NCI-H526 treated with DMSO at 0.1 percent for 48 hours (cell line): Measurements from ENCODE around the gene SND1.

Experiments
- DNase-seq: peaks from one replicate; lab custom pipeline; 2025; lab: John Stamatoyannopoulos, UW

The SND1 gene

GRCh38 chr7:127871226-127871625 lies 219.2 kb downstream of the SND1 start:
- no peak for DNase-seq

DNA sequence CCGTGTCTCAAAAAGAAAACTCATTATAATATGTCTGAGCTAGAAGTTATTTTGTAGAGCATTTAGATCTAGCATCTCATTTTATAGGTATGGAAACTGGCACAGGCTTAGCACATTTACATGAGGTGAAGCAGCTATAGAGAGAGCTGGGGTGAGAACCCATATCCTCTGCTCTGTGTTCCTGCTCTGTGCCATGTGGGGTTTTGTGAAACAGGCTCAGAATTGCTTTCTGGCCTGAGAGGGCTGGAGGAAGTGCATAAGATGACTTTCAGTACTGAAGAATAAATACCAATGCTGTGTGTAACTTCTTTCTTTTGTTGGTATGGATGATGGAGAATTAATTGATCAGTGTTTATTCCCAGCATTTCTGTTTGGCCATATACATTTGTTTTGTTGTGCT lies 220.1 kb downstream of the SND1 start:
- DNase-seq, result no peak

DNA sequence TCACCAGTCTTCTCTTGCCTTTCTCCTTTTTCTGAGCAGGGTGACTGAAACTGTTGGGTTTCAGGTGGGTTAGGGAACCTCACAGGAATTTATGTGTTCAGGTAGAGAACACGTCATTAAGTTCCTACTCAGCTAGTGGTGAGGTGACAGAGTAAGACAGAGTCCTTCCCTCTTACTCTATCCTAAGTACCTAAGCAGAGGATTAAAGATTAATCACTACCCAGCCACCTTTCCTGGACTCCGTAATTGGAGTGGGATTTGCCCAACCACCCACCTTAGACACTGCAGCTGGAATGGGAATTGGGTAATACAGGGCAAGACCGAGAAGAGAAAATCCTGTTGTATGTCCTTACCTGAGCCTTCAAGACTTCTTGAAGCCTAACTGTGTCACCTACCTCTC lies 221.2 kb downstream of the SND1 start:
- DNase-seq, result no peak

DNA sequence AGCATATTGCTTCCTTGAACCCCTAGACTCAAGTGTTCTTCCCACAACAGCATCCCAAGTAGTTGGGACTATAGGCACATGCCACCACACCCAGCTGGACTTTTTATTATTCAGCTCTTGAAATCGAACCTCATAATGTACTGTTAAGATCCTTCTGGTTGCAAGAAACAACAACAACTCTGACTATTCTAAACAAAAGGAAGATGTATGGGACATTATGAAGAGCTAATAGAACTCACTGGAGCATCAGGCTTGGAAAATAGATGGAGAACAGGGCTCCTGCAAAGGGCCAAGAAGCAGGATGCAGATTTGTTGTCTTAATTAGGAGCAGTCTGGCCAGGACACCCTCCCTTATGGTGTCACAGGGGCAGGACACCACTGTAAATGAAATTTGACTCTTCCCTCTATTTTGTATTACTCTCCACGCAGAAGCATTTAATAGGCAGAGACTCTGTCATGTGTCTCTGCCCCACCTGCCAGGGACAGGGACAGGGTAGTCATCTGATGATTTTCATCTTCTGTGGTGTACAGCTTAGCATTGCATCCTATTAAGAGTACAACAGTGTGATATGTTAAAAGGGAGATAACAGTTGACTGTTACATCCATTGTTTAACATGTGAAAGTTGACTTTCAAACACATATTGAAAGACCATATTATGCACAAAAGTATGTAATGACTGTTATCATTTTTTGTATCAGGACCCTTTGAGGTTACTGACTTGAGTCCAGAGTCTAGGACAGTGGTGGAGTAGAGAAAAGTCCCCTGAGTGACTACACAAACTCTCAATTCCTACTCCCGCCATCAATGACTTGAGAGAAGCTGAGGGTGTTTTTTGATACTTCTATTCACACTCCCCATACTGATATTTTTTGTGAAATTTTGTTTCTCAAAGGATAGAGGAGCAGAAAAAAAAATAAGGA lies 222.0 kb downstream of the SND1 start:
- DNase-seq, result no peak

DNA sequence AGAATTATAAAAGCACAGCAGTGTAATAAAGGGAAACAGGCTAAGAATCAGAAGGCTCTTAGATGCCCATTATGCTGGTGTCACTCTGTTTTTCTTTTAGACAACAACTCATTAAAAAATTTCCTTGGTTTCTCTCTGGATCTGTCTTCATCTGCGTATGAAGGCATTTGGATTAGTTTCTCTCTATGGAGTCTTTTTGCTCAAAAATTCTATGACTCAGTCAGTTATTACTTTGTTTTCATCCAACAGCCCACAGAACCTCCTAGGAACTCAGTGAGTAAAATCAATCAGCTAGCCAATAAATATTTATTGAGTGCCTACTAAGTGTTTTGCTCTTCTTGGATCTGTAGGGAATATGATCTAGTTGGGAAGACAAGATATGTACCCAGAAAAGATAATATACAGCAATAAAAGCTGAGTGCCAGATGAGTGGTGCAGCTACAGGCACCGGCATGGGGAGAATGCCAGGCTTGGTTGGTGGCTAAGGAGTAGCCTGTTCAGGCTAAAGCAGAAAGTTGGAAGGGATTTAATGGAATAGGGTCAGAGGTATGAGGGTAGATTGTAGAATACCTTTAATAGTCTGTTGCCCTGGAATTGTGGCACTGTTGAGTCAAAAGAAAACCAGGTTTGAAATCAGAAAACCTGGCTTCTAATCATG lies 223.1 kb downstream of the SND1 start:
- DNase-seq, result no peak

- no peak for DNase-seq
Observed at GRCh38 chr7:127876393-127876792, 224.4 kb downstream of the SND1 start.

DNA sequence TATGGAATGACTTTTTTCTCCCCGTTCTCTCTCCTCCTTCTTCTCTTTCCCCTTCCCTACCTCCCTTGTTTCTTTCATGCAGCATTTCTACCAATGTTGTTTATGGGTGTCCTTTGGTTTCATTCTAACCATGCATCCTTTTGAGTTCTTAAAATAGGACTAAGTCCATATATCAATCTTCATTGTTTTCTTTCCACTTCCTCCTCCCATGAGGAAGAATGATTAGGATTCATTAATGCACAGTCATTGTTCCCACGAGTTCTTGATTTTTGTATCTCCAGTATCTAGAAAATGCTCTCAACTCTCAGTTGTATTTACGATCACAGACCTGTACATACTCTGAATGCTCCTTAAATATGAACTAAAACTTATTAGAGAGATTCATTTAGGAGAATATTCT lies 226.0 kb downstream of the SND1 start:
- DNase-seq, result no peak

- DNase-seq, result no peak
Observed at GRCh38 chr7:127878791-127879190, 226.8 kb downstream of the SND1 start.

GRCh38 chr7:127879436-127879835 lies 227.4 kb downstream of the SND1 start:
- no peak for DNase-seq

- no peak for DNase-seq
Observed at GRCh38 chr7:127879942-127880341, 227.9 kb downstream of the SND1 start.

DNA sequence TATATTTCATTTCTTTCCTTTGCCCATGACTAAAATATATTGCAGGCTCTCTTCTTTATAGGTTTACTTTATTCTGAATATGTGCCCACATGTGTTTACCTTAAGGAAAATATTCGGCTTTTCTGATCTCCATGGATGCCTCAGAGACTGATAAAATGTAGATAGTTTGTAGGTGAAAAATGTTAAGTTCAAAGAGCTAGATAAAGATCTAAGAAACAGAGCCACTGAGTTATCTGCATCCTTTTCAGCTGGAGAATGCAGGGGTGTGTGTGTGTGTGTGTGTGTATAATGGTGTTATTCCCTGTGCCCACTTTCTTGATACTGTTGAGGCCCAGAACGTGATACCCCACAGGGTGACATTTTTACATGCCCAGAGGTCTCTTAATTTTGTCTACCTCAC lies 228.5 kb downstream of the SND1 start:
- no peak for DNase-seq

DNA sequence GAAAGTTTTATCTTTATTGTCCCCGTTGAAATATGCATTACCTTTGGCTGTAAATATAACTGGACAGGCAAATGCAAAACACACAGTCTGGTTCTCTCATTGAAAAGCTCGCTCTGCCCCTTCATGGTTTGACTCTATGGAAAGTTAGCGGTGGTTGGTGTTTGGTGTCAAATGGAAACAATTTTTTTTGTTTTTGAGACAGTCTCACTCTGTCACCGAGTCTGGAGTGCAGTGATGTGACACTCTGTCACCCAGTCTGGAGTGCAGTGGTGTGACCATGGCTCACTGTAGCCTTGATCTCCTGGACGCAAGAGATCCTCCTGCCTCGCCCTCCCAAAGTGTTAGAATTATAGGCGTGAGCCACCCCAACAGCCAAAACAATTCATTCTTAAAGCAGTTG lies 229.6 kb downstream of the SND1 start:
- DNase-seq, result no peak

GRCh38 chr7:127882313-127882920 lies 230.4 kb downstream of the SND1 start:
- no peak for DNase-seq

DNA sequence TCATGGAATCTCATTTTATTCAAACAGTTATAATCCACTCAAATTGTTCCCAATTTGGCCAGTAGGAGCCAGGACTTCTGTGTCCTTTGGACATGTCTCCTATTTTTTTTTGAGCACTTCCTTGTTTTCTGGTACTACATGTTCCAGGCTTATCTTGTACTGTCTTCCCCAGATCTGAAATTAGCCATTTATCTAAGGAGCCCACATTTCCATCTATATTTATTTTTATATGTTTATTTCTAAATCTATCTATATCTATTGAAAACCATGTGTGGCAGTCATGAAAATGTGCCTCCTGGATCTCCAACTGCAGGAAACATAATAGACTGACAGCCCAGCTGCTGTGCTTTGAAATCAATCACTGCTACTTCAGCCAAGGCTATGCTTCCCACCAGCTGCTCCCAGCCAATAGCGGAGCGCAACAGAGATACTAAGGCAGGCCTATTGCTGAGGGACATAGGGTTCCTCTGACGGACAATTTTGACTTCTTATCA lies 232.1 kb downstream of the SND1 start:
- no peak for DNase-seq

DNA sequence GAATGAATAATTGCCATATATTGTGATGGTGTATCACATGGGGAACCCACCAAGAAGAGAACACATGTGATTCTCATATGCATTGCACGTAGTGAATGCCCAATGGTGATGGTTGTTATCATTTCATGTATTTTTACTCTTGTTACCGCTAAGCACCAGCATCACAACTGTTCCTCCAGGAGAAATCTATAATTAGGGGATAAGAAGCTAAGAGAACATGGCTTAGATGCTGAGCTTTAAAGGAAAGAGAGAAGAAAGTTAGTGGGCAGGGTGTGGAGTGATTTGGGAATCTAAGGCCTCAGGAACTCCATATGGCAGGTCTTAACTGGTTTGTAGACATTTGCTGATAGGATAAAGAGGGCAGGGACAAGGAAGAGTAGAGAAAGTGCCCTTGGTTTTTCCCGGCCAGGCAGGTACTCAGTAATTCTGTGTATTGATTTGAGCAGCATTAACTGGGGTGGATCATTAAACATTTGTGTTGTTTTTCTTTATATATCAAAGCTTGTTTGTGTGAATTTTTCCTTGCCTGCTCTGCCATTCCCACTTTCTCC lies 233.3 kb downstream of the SND1 start:
- DNase-seq, result no peak

DNA sequence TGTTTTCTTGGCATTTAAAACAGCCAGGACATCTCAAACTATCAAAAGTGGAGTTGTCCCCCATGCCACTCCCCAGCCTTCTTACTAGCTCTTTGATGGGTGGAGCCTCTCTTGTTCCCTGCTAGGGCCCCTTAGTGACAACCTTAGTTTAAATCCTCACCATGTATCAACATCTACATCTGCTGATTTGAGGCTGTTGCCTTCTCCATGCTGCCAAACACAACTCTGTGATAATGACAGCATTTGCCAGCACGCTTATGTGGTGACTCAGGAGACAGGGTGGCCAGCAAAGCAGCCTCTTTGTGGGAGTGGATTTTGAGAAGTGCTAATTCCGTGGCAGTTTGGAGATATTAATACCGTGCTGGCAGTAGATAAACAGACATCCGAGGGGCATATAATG lies 233.8 kb downstream of the SND1 start:
- DNase-seq, result no peak

- DNase-seq, result no peak
Observed at GRCh38 chr7:127886248-127886647, 234.3 kb downstream of the SND1 start.

- DNase-seq, result no peak
Observed at GRCh38 chr7:127887096-127887495, 235.1 kb downstream of the SND1 start.

DNA sequence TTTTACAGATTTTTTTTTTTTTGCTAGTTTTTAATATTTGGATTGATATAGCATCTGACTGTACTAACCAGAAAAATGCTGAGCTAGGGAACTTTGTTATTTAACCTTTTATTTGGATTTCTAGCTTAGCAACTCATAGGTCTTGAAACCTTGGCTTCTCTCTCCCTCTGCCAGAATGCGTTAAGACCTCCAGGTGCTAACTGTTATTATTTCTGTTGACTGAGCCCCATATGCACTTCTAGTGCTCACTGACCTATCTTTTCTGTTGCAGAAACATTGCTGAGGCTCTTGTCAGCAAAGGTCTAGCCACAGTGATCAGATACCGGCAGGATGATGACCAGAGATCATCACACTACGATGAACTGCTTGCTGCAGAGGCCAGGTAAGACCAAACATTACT lies 235.6 kb downstream of the SND1 start:
- DNase-seq, result no peak

DNA sequence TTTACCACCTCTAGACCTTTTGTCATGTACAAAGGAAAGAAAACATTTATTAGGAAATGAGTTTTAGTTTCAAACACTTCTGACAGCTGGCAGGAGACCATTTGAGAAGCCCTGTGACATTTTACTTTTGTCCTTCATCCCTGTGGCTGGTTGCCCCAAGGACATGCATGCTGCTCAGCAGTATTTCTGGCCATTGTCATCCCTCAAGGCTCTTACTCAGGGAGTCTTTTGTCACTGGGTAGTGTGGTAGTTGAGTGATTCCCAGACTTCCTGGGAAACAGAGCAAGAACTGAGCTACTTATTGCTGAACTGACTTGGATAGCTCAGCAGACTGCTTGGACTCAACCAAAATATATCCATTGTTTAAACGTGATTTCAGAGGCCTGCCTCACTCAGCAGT lies 236.4 kb downstream of the SND1 start:
- DNase-seq, result no peak

GRCh38 chr7:127888825-127889224 lies 236.8 kb downstream of the SND1 start:
- DNase-seq, result no peak

- no peak for DNase-seq
Observed at GRCh38 chr7:127889677-127890076, 237.7 kb downstream of the SND1 start.

GRCh38 chr7:127890726-127891125 lies 238.7 kb downstream of the SND1 start:
- DNase-seq, result no peak
